ENCODE data around the gene STYX. TPM values are rescaled to one million over a fixed set of nuclear protein-coding genes. Genes with fewer than 3 reads are reported as not detected.

STYX gene
- total and polyA plus RNA-seq, 2 of the 4 experiments (the other 2 are of a cell fraction), result 5.8 to 7.5 TPM

DNA sequence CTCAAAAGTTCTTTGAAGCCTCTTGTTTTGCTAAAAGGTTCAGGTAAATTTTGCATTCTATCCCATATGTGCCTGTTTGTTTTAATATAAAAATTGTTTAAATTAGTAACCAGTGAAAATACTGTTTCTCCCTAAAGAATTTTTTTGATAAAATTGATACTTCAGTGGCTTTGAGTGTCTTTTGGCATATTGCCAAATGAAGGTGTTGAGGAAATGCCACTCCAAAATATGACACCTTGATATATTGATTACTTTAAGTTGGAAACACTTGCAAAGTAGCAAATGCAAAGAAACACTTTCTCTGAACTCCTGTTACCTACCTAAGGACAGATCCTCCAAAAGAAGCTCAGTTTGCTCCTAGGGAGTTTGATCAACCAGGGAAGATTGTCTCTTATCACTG, 8.4 kb downstream of the STYX start:
- CTCF ChIA-PET, result no interaction called here
- DNase-seq (no peak), ATAC-seq (ENCODE audit: low read depth) (no peak)
- Histone ChIP-seq H3K36me3 (ENCODE audit: control insufficient read depth, insufficient read depth, low read length) (peaks cover 4% of the 10 kb centered on the region; the same call in 1 of the 2 replicates), H3K27ac (ENCODE audit: insufficient read depth, low read length) (no peak overlapping the region), H2BK15ac (ENCODE audit: low read depth, low read length) (no peak overlapping the region), H2BK20ac (ENCODE audit: low read depth, low read length) (no peak overlapping the region), H3K9me3 (ENCODE audit: control insufficient read depth, insufficient read depth, low read length) (no peaks in the 10 kb centered on the region), H3K4me2 (ENCODE audit: low read depth, low read length) (no peak overlapping the region), H3K9me1 (ENCODE audit: insufficient read depth, low read length) (no peaks in the 10 kb centered on the region), H3K9ac (ENCODE audit: low read depth, low read length) (no peak overlapping the region), H3K79me1 (ENCODE audit: low read depth in 1 of 2, low read length in 2 of 2) (peaks cover 15 to 45% of the 10 kb centered on the region in 2 experiments; a peak in 3 of 4 replicates), H2BK120ac (ENCODE audit: low read depth, low read length) (no peak overlapping the region), H3K18ac (ENCODE audit: low read depth, low read length) (no peak overlapping the region), H2AFZ (replicated peaks; ENCODE audit: low read length, poor library complexity) (no peak overlapping the region), H3K23ac (ENCODE audit: low read depth, low read length) (no peak overlapping the region), H2BK5ac (ENCODE audit: low read depth, low read length, poor library complexity, severe bottlenecking) (no peak overlapping the region), H2AK5ac (ENCODE audit: low read depth, low read length) (no peak overlapping the region), H3K14ac (replicated peaks; ENCODE audit: low read depth, low read length) (no peak overlapping the region), H3K27me3 (ENCODE audit: control insufficient read depth, insufficient read depth, low read length) (no peaks in the 10 kb centered on the region), H4K91ac (ENCODE audit: insufficient read depth, low read depth, low read length) (no peak overlapping the region), H3K56ac (ENCODE audit: extremely low read depth, insufficient read depth, low read length) (no peak overlapping the region), H4K8ac (ENCODE audit: low read depth in 2 of 2, low read length in 2 of 2) (no peak overlapping the region), H4K5ac (ENCODE audit: low read depth, low read length) (no peak overlapping the region), H3K4me3 (ENCODE audit: insufficient read depth, low read depth, low read length) (no peak overlapping the region), H2AK9ac (replicated peaks; ENCODE audit: low read depth, low read length, poor library complexity) (no peak overlapping the region), H3K4ac (ENCODE audit: low read depth, low read length) (no peak overlapping the region), H3K4me1 (ENCODE audit: control insufficient read depth, insufficient read depth, low read length) (peaks cover 6% of the 10 kb centered on the region), H4K20me1 (ENCODE audit: insufficient read depth, low read length) (no peaks in the 10 kb centered on the region; the same call in 1 of the 2 replicates)
- TF ChIP-seq NFE2L2 (IDR thresholded peaks at IDR 0.05; ENCODE audit: low read depth, low read length) (no peak), CTCF (conservative IDR thresholded peaks at IDR 0.05; ENCODE audit: low read depth, low read length) (no peak), CEBPB (IDR thresholded peaks at IDR 0.05; ENCODE audit: low read depth, low read length) (no peak), MXI1 (IDR thresholded peaks at IDR 0.05; ENCODE audit: borderline replicate concordance, low read depth, low read length) (no peak), RAD21 (IDR thresholded peaks at IDR 0.05; ENCODE audit: low read length) (no peak), FOS (IDR thresholded peaks at IDR 0.05; ENCODE audit: low read depth, low read length) (no peak), RCOR1 (IDR thresholded peaks at IDR 0.05; ENCODE audit: insufficient replicate concordance, low read length) (no peak), MAZ (IDR thresholded peaks at IDR 0.05; ENCODE audit: borderline replicate concordance, low read depth, low read length) (no peak), RFX5 (IDR thresholded peaks at IDR 0.05; ENCODE audit: low read depth, low read length) (no peak), SMC3 (IDR thresholded peaks at IDR 0.05; ENCODE audit: low read depth, low read length) (no peak)
- TF ChIP-seq, protein P1, sequence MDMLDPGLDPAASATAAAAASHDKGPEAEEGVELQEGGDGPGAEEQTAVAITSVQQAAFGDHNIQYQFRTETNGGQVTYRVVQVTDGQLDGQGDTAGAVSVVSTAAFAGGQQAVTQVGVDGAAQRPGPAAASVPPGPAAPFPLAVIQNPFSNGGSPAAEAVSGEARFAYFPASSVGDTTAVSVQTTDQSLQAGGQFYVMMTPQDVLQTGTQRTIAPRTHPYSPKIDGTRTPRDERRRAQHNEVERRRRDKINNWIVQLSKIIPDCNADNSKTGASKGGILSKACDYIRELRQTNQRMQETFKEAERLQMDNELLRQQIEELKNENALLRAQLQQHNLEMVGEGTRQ (IDR thresholded peaks at IDR 0.05; ENCODE audit: low read depth, low read length), result no peak
- POLR2A ChIA-PET (ENCODE audit: unreplicated experiment), result no interaction called here
- in situ Hi-C loops (cut with MboI; ENCODE audit: low sequenced_read_pairs) (no loop called here), dilution Hi-C loops (cut with HindIII; ENCODE audit: low sequenced_read_pairs, unreplicated experiment) (no loop called here), intact Hi-C loops (cut with micrococcal nuclease) (loop anchor here (5.0 kb wide), 1 partner anchor 34 kb away; no protein-coding TSS in a partner anchor)
- no TSS peak for BruUV-seq (replicated peaks)
